SK-N-SH (cell line): Measurements from ENCODE around the gene TNIP3. TPM values are rescaled to one million over a fixed set of nuclear protein-coding genes. Genes with fewer than 3 reads are reported as not detected.

Experiments used
- CTCF ChIA-PET: fragments of 300-600, 350-600 bp; formaldehyde crosslinking; extraction: SDS; loops from one replicate; lab custom pipeline; 2021; lab: Yijun Ruan, JAX
- POLR2A ChIA-PET: fragments of 350-600 bp; sonication (Branson Sonifier 250); formaldehyde crosslinking; extraction: SDS; loops from one replicate; lab custom pipeline; 2020; ENCODE audit warnings: antibody characterized with exemption, inconsistent platforms; lab: Yijun Ruan, JAX
- DNase-seq: peaks from one replicate; pipeline ENCODE4 v3.0.0; 2012
- H2AFZ ChIP-seq: fragments of 200-600 bp; sonication (generic); 2 replicates; pipeline ENCODE4 v1.8.1; 2016; ENCODE audit warnings: antibody characterized with exemption, mild to moderate bottlenecking, low read depth
- H3F3A ChIP-seq: fragments of 200-600 bp; sonication (generic); replicated peaks from 2 replicates; pipeline ENCODE3; 2016; ENCODE audit warnings: antibody characterized with exemption, mild to moderate bottlenecking; ENCODE audit not compliant: insufficient read depth
- H3K27ac ChIP-seq, 2 experiments: fragments of 200-500 bp in 1 of 2; fragments of 200-600 bp in 1 of 2; sonication (Bioruptor generic) in 1 of 2; sonication (generic), shearing (Covaris generic) in 1 of 2; 2 replicates each; pipeline versions ENCODE4 v1.5.1 to v1.6.1; 2014 to 2016; ENCODE audit warnings: low read depth in 2 of 2, inconsistent platforms in 1 of 2, low read length in 1 of 2, mild to moderate bottlenecking in 1 of 2, mixed read lengths in 1 of 2
- H3K27me3 ChIP-seq: fragments of 200-600 bp; sonication (generic), shearing (Covaris generic); 2 replicates; pipeline ENCODE4 v1.6.1; 2016; ENCODE audit warnings: mixed run types; ENCODE audit not compliant: insufficient read depth
- H3K36me3 ChIP-seq, 2 experiments: fragments of 200-500 bp in 1 of 2; fragments of 200-600 bp in 1 of 2; sonication (Bioruptor generic) in 1 of 2; sonication (generic) in 1 of 2; replicated peaks in 1 of 2; 2 replicates each; pipeline versions ENCODE3 to v1.5.1; 2014 to 2016; ENCODE audit warnings: low read length in 1 of 2, mild to moderate bottlenecking in 1 of 2; ENCODE audit not compliant: insufficient read depth in 2 of 2, control insufficient read depth in 1 of 2
- H3K4me1 ChIP-seq, 2 experiments: fragments of 200-500 bp in 1 of 2; fragments of 200-600 bp in 1 of 2; sonication (Bioruptor generic) in 1 of 2; sonication (generic), shearing (Covaris generic) in 1 of 2; 2 replicates each; pipeline versions ENCODE4 v1.5.1 to v1.6.1; 2014 to 2016; ENCODE audit warnings: low read depth in 1 of 2, low read length in 1 of 2, mixed run types in 1 of 2; ENCODE audit not compliant: insufficient read depth in 2 of 2, control insufficient read depth in 1 of 2
- H3K4me2 ChIP-seq: fragments of 200-600 bp; sonication (generic), shearing (Covaris generic); 2 replicates; pipeline ENCODE4 v1.6.1; 2017; ENCODE audit warnings: mixed run types
- H3K4me3 ChIP-seq, 2 experiments: fragments of 200-500 bp in 1 of 2; fragments of 200-600 bp in 1 of 2; sonication (Bioruptor generic) in 1 of 2; sonication (generic), shearing (Covaris generic) in 1 of 2; 2 replicates each; pipeline versions ENCODE4 v1.5.1 to v1.8.1; 2014 to 2016; ENCODE audit warnings: low read depth in 2 of 2, inconsistent platforms in 1 of 2, low read length in 1 of 2, mild to moderate bottlenecking in 1 of 2, mixed read lengths in 1 of 2, moderate library complexity in 1 of 2
- H3K79me2 ChIP-seq: fragments of 200-600 bp; sonication (generic); 2 replicates; pipeline ENCODE4 v1.8.1; 2017; ENCODE audit warnings: mild to moderate bottlenecking; ENCODE audit not compliant: insufficient read depth
- H3K9ac ChIP-seq: fragments of 200-600 bp; sonication (generic); 2 replicates; pipeline ENCODE4 v1.6.1; 2017; ENCODE audit warnings: mixed run types
- H3K9me2 ChIP-seq: fragments of 200-600 bp; sonication (generic); 2 replicates; pipeline ENCODE4 v1.6.1; 2017; ENCODE audit warnings: mixed run types
- H3K9me3 ChIP-seq: fragments of 200-600 bp; sonication (generic); 2 replicates; pipeline ENCODE4 v1.6.1; 2017; ENCODE audit warnings: mixed run types, mild to moderate bottlenecking, moderate library complexity
- H4K20me1 ChIP-seq: fragments of 200-600 bp; sonication (generic); 2 replicates; pipeline ENCODE4 v1.6.1; 2017; ENCODE audit warnings: mild to moderate bottlenecking, mixed run types; ENCODE audit not compliant: insufficient read depth
- CHD2 ChIP-seq: fragments of 150-350 bp; IDR thresholded peaks from 2 replicates; pipeline ENCODE4 v1.6.1; 2018; ENCODE audit warnings: low read length; ENCODE audit not compliant: partially characterized antibody
- ELF1 ChIP-seq: IDR thresholded peaks from 2 replicates; pipeline ENCODE4 v1.4.0; 2012
- EP300 ChIP-seq, 2 experiments: IDR thresholded peaks; 2 replicates each; pipeline versions ENCODE4 v1.4.0 to v1.6.1; 2012; ENCODE audit warnings: borderline replicate concordance in 1 of 2, low read depth in 1 of 2, low read length in 1 of 2
- EZH2phosphoT487 ChIP-seq: fragments of 200-600 bp; sonication (generic); IDR thresholded peaks from 2 replicates; pipeline ENCODE4 v1.6.1; 2017; ENCODE audit warnings: low read depth, mixed run types, mild to moderate bottlenecking, antibody characterized with exemption, moderate library complexity, borderline replicate concordance
- GABPA ChIP-seq: IDR thresholded peaks from 2 replicates; pipeline ENCODE4 v1.4.0; 2012; ENCODE audit warnings: low read depth, mild to moderate bottlenecking
- GATA2 ChIP-seq: sonication (generic); formaldehyde crosslinking; IDR thresholded peaks from 2 replicates; pipeline ENCODE4 v1.5.0; 2020; ENCODE audit warnings: mild to moderate bottlenecking, missing genetic modification reagents
- JUND ChIP-seq: IDR thresholded peaks from 2 replicates; pipeline ENCODE4 v1.4.0; 2012
- NFIC ChIP-seq: IDR thresholded peaks from 2 replicates; pipeline ENCODE4 v1.4.0; 2012; ENCODE audit warnings: borderline replicate concordance
- NRF1 ChIP-seq: IDR thresholded peaks from 2 replicates; pipeline ENCODE4 v1.6.1; 2012; ENCODE audit warnings: low read depth, mild to moderate bottlenecking, low read length
- POLR2AphosphoS5 ChIP-seq: IDR thresholded peaks from 2 replicates; pipeline ENCODE4 v1.6.1; 2012; ENCODE audit warnings: low read depth, low read length
- RAD21 ChIP-seq: IDR thresholded peaks from 2 replicates; pipeline ENCODE4 v1.6.1; 2012; ENCODE audit warnings: mild to moderate bottlenecking, low read length
- RFX5 ChIP-seq: IDR thresholded peaks from 2 replicates; pipeline ENCODE4 v1.6.1; 2012; ENCODE audit warnings: mild to moderate bottlenecking, improper control_type of control experiment, low read length
- RXRA ChIP-seq: IDR thresholded peaks from 2 replicates; pipeline ENCODE4 v1.4.0; 2012; ENCODE audit warnings: low read depth, mild to moderate bottlenecking, borderline replicate concordance
- SMC3 ChIP-seq: IDR thresholded peaks from 2 replicates; pipeline ENCODE4 v1.6.1; 2012; ENCODE audit warnings: low read depth, low read length, improper control_type of control experiment
- TCF12 ChIP-seq: IDR thresholded peaks from 2 replicates; pipeline ENCODE4 v1.4.0; 2012
- USF1 ChIP-seq: IDR thresholded peaks from 2 replicates; pipeline ENCODE4 v1.4.0; 2012; ENCODE audit warnings: low read depth, borderline replicate concordance
- USF2 ChIP-seq: fragments of 150-350 bp; IDR thresholded peaks from 2 replicates; pipeline ENCODE4 v1.6.1; 2017; ENCODE audit warnings: antibody characterized with exemption, low read length, low read depth, borderline replicate concordance
- YY1 ChIP-seq: IDR thresholded peaks from 2 replicates; pipeline ENCODE4 v1.4.0; 2012; ENCODE audit warnings: low read depth, mild to moderate bottlenecking
- ZBTB33 ChIP-seq: IDR thresholded peaks from 2 replicates; pipeline ENCODE4 v1.4.0; 2012; ENCODE audit warnings: low read depth, borderline replicate concordance
- WGBS: methylation state at CpG from one replicate; pipeline ENCODE4 v1.1.6; 2017; ENCODE audit warnings: low lambda C conversion rate; 5-methylcytosine and 5-hydroxymethylcytosine counted together
- polyA plus RNA-seq, 3 experiments: library from polyadenylated mRNA; depleted of rRNA; stranded (reverse); fragments of >200 nt; gene quantifications; 2 replicates each; pipeline ENCODE4 v1.2.3, GENCODE V29; 2012
- TF ChIP-seq, protein P1 (sequence below): IDR thresholded peaks from 2 replicates; pipeline ENCODE4; 2012

Gene TNIP3
- polyA plus RNA-seq, 1 of the 3 experiments (the other 2 are of a cell fraction), result 0.15 TPM

GRCh38 chr4:121180558-121180957 lies 16.4 kb upstream of the TNIP3 start:
- Histone ChIP-seq H3K4me1 (no peaks in the 10 kb centered on the region), H3K9me2 (no peaks in the 10 kb centered on the region), H3K4me3 (no peak overlapping the region), H3K79me2 (no peaks in the 10 kb centered on the region), H3K9me3 (no peaks in the 10 kb centered on the region), H3K27me3 (no peaks in the 10 kb centered on the region), H3K27ac (no peak overlapping the region), H3K36me3 (no peaks in the 10 kb centered on the region), H4K20me1 (no peaks in the 10 kb centered on the region), H3K4me2 (no peak overlapping the region), H3K9ac (no peak overlapping the region), H3F3A (no peaks in the 10 kb centered on the region), H2AFZ (no peak overlapping the region)
- TF ChIP-seq, protein P1, sequence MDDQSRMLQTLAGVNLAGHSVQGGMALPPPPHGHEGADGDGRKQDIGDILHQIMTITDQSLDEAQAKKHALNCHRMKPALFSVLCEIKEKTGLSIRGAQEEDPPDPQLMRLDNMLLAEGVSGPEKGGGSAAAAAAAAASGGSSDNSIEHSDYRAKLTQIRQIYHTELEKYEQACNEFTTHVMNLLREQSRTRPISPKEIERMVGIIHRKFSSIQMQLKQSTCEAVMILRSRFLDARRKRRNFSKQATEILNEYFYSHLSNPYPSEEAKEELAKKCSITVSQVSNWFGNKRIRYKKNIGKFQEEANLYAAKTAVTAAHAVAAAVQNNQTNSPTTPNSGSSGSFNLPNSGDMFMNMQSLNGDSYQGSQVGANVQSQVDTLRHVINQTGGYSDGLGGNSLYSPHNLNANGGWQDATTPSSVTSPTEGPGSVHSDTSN, result no peak
- TF ChIP-seq RFX5, result no peak
- TF ChIP-seq NRF1, result no peak
- no peak for TF ChIP-seq RXRA
- TF ChIP-seq CHD2, result no peak
- no peak for TF ChIP-seq USF1
- no peak for TF ChIP-seq RAD21
- no peak for TF ChIP-seq TCF12
- TF ChIP-seq JUND, result no peak
- no peak for TF ChIP-seq USF2
- no peak for TF ChIP-seq NFIC
- TF ChIP-seq GATA2 (CRISPR knock-in tag), result no peak
- TF ChIP-seq YY1, result no peak
- TF ChIP-seq EP300 (IDR thresholded peaks at IDR 0.05; ENCODE audit: borderline replicate concordance in 1 of 2, low read depth in 1 of 2, low read length in 1 of 2), result no peak
- TF ChIP-seq EZH2phosphoT487, result no peak
- TF ChIP-seq ZBTB33, result no peak
- TF ChIP-seq GABPA, result no peak
- no peak for TF ChIP-seq ELF1
- TF ChIP-seq SMC3, result no peak
- no peak for TF ChIP-seq POLR2AphosphoS5
- no peak for DNase-seq
- WGBS, result 27% methylated on average over 3 of the region's 3 CpGs
- ChIA-PET CTCF (interaction anchor here (0.6 to 1.1 kb wide), 2 partner anchors 12 to 665 kb away, joined by 3 to 5 read pairs; no protein-coding TSS in a partner anchor), POLR2A (no interaction called here)
